Esophagus muscularis mucosa (tissue), 4 donors: ENCODE results near the gene LMF1. TPM values are rescaled to one million over a fixed set of nuclear protein-coding genes. Genes with fewer than 3 reads are reported as not detected.
"Not testable (repeated sequence)": the region's sequence is repeated elsewhere in the genome, so short reads cannot be mapped to it uniquely, and the experiment has no call there.

ENCODE experiments used
- DNase-seq: peaks from one replicate; pipeline ENCODE4 v3.0.0-alpha.2; 2017; ENCODE audit errors: extremely low spot score
- H3K27ac ChIP-seq, 4 donors: fragments of 200-600 bp; sonication (generic); replicated peaks in 1 of 4; 1 replicate in 3 of 4; 2 replicates in 1 of 4; pipeline ENCODE4 v1.5.1; 2016 to 2019; ENCODE audit warnings: mild to moderate bottlenecking in 1 of 4
- H3K27me3 ChIP-seq, 4 donors: fragments of 200-600 bp; sonication (generic); one replicate each; pipeline versions ENCODE4 v1.5.1 to v1.6.0; 2016 to 2019
- H3K36me3 ChIP-seq, 4 donors: fragments of 200-600 bp; sonication (generic); one replicate each; pipeline ENCODE4 v1.5.1; 2016 to 2019
- H3K4me1 ChIP-seq, 4 donors: fragments of 200-600 bp; sonication (generic); one replicate each; pipeline ENCODE4 v1.5.1; 2016 to 2019
- H3K4me3 ChIP-seq, 4 donors: fragments of 200-600 bp; sonication (generic); 1 replicate in 2 of 4; 2 replicates in 2 of 4; pipeline ENCODE4 v1.5.1; 2016 to 2019; ENCODE audit warnings: mild to moderate bottlenecking in 4 of 4, moderate library complexity in 1 of 4
- H3K9me3 ChIP-seq, 4 donors: fragments of 200-600 bp; sonication (generic); 1 replicate in 3 of 4; 2 replicates in 1 of 4; pipeline ENCODE4 v1.5.1; 2016 to 2019
- EP300 ChIP-seq: sonication (generic); formaldehyde crosslinking; IDR thresholded peaks from one replicate; pipeline ENCODE4 v1.6.1; 2017; ENCODE audit warnings: antibody characterized with exemption
- POLR2A ChIP-seq: fragments of 450-650 bp; IDR thresholded peaks from one replicate; pipeline ENCODE4 v1.6.1; 2017; ENCODE audit warnings: antibody characterized with exemption, moderate library complexity, mild to moderate bottlenecking, low read depth
- POLR2AphosphoS5 ChIP-seq, 2 donors: sonication (generic); formaldehyde crosslinking; IDR thresholded peaks; one replicate each; pipeline ENCODE4 v1.6.1; 2017; ENCODE audit warnings: antibody characterized with exemption in 2 of 2
- WGBS: methylation state at CpG from one replicate; pipeline ENCODE4 v1.1.5; 2018; 5-methylcytosine and 5-hydroxymethylcytosine counted together
- intact Hi-C: fragments of 100-400 bp; cut with DNase I; formaldehyde crosslinking; loops from one replicate; pipeline ENCODE4 v1.15.1; 2023
- total RNA-seq, 4 donors: library from RNA; depleted of rRNA; stranded (reverse); fragments of >200 nt; gene quantifications; one replicate each; pipeline versions ENCODE4 v1.1.0 to v1.2.1, GENCODE V29; 2016
- TF ChIP-seq, protein P1 (sequence below), 3 experiments: fragments of 200-600 bp in 2 of 3; fragments of 450-650 bp in 1 of 3; sonication (generic) in 2 of 3; IDR thresholded peaks; one replicate each; pipeline ENCODE4 v1.5.1; 2017 to 2019; ENCODE audit warnings: antibody characterized with exemption in 3 of 3, mild to moderate bottlenecking in 2 of 3, moderate library complexity in 1 of 3

LMF1 gene
- total RNA-seq, 4 donors from 2014 or later, result 14.5 to 32.0 (median 23.8) TPM

DNA sequence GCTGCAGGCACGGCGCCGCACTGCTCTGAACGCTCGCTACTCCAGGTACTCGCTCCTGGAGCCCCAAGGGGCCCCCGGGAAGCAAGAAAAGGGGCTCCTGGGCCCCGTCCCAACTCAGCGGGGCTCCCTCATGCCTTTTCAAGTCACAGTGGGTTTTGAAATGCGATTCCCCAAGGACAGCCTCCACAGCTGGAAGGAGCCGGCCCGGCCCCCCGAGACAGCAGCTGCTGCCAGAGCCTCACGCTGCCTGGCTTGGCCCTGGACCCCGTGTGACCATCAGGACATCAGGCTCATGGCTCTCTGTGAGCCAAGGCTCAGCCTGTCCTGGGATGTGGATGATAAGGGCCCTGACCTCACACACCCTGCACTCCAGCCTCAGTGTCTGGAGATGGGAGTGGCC, 80.6 kb downstream of the LMF1 start:
- TF ChIP-seq, protein P1, sequence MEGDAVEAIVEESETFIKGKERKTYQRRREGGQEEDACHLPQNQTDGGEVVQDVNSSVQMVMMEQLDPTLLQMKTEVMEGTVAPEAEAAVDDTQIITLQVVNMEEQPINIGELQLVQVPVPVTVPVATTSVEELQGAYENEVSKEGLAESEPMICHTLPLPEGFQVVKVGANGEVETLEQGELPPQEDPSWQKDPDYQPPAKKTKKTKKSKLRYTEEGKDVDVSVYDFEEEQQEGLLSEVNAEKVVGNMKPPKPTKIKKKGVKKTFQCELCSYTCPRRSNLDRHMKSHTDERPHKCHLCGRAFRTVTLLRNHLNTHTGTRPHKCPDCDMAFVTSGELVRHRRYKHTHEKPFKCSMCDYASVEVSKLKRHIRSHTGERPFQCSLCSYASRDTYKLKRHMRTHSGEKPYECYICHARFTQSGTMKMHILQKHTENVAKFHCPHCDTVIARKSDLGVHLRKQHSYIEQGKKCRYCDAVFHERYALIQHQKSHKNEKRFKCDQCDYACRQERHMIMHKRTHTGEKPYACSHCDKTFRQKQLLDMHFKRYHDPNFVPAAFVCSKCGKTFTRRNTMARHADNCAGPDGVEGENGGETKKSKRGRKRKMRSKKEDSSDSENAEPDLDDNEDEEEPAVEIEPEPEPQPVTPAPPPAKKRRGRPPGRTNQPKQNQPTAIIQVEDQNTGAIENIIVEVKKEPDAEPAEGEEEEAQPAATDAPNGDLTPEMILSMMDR (IDR thresholded peaks at IDR 0.05), result no peak
- TF ChIP-seq EP300, result no peak
- TF ChIP-seq POLR2A, result no peak
- no peak for TF ChIP-seq POLR2AphosphoS5 (IDR thresholded peaks at IDR 0.05)
- DNase-seq, result no peak
- no peak overlapping the region for H3K4me3 ChIP-seq
- no peak overlapping the region for H3K27ac ChIP-seq
- no peaks in the 10 kb centered on the region for H3K27me3 ChIP-seq
- 68% methylated on average over 8 of the region's 15 CpGs for WGBS
- H3K9me3 ChIP-seq, result peaks cover 0 to 10% (median 1%) of the 10 kb centered on the region in 4 donors
- H3K4me1 ChIP-seq, result peaks cover 0 to 11% (median 4%) of the 10 kb centered on the region in 4 donors
- peaks cover 2 to 63% (median 27%) of the 10 kb centered on the region in 4 donors for H3K36me3 ChIP-seq
- intact Hi-C loops, result no loop called here

DNA sequence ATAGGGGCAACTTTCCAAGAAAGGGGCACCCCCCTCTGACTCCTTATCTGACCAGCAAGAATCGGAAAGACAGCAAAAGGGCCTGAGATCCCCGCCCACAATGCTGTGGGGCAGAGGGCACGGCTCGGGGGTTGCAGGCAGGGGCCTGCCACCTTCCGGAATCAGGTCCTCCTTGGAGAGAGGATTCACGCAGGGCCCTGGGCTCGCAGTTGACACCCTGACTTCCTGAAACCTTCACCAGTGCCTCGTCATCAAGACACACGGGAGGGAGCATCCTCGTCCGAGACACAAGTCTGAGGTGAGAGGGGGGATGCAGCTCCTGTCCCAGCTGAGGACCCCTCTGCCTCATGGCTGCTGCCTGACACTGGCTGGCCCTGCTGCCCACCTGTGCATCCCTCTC, 81.2 kb downstream of the LMF1 start:
- no peaks in the 10 kb centered on the region for H3K27me3 ChIP-seq
- no peak overlapping the region for H3K27ac ChIP-seq
- peaks cover 6 to 68% (median 33%) of the 10 kb centered on the region in 4 donors for H3K36me3 ChIP-seq
- DNase-seq, result no peak
- H3K4me3 ChIP-seq, result no peak overlapping the region
- intact Hi-C loops, result no loop called here
- WGBS, result 94% methylated on average over 10 of the region's 11 CpGs
- H3K4me1 ChIP-seq, result peaks cover 0 to 11% (median 4%) of the 10 kb centered on the region in 4 donors
- TF ChIP-seq POLR2A (no peak), EP300 (no peak), POLR2AphosphoS5 (IDR thresholded peaks at IDR 0.05) (no peak)
- TF ChIP-seq, protein P1 (IDR thresholded peaks at IDR 0.05), result no peak
- H3K9me3 ChIP-seq, result peaks cover 0 to 17% (median 6%) of the 10 kb centered on the region in 4 donors

- Histone ChIP-seq H3K4me3 (no peak overlapping the region), H3K4me1 (peaks cover 0 to 11% (median 4%) of the 10 kb centered on the region in 4 donors), H3K27ac (no peak overlapping the region), H3K27me3 (no peaks in the 10 kb centered on the region), H3K9me3 (peaks cover 0 to 22% (median 11%) of the 10 kb centered on the region in 4 donors), H3K36me3 (peaks cover 10 to 73% (median 36%) of the 10 kb centered on the region in 4 donors)
- TF ChIP-seq POLR2AphosphoS5 (IDR thresholded peaks at IDR 0.05) (no peak), POLR2A (no peak)
- TF ChIP-seq, protein P1 (IDR thresholded peaks at IDR 0.05), result no peak
- 93% methylated on average over 22 of the region's 24 CpGs for WGBS
- no peak for DNase-seq
- intact Hi-C loops, result no loop called here
Observed at GRCh38 chr16:888901-889570, 81.7 kb downstream of the LMF1 start.

DNA sequence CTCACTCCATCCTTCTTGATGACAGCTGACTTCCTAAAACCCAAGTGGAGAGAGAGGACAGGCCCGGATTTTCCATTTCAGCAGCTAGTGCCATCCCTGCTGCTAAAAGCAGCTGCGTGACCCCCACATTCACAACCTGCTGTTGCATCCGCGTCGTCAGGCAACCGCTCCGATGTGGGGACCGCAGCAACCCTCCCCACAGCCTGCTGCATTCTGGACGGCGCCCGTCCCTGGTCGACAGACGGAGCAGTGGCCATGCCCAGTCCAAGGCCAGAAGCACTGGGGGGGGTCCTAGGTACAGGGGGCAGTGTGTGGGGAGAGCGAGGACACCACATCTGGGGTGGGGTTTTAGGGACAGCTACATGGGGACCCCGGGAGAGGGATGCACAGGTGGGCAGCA, 82.3 kb downstream of the LMF1 start:
- intact Hi-C loops, H3K27me3 ChIP-seq, H3K4me3 ChIP-seq, H3K27ac ChIP-seq, DNase-seq: not testable (repeated sequence)
- Histone ChIP-seq H3K9me3 (peaks cover 0 to 28% (median 14%) of the 10 kb centered on the region in 4 donors), H3K4me1 (peaks cover 0 to 11% (median 4%) of the 10 kb centered on the region in 4 donors), H3K36me3 (peaks cover 10 to 78% (median 36%) of the 10 kb centered on the region in 4 donors)
- WGBS, result 100% methylated on average over 6 of the region's 15 CpGs

- Histone ChIP-seq H3K4me1 (peaks cover 0 to 11% (median 4%) of the 10 kb centered on the region in 4 donors), H3K27ac (no peak overlapping the region), H3K36me3 (peaks cover 10 to 77% (median 36%) of the 10 kb centered on the region in 4 donors), H3K9me3 (peaks cover 0 to 32% (median 14%) of the 10 kb centered on the region in 4 donors), H3K27me3 (no peaks in the 10 kb centered on the region), H3K4me3 (no peak overlapping the region)
- TF ChIP-seq POLR2A, result no peak
- TF ChIP-seq, protein P1 (IDR thresholded peaks at IDR 0.05), result no peak
- no peak for TF ChIP-seq EP300
- no peak for TF ChIP-seq POLR2AphosphoS5 (IDR thresholded peaks at IDR 0.05)
- intact Hi-C loops, result no loop called here
- WGBS, result 83% methylated on average over 2 of the region's 20 CpGs
- DNase-seq, result no peak
Observed at GRCh38 chr16:887846-888245, 82.9 kb downstream of the LMF1 start.
